HG03520 (cell line): ENCODE measurements around the gene SCCPDH.
"Not testable (repeated sequence)": the region's sequence is repeated elsewhere in the genome, so short reads cannot be mapped to it uniquely, and the experiment has no call there.

Source experiments
- ATAC-seq: cut with Tn5 transposase; IDR thresholded peaks from one replicate; pipeline ENCODE4 v1.9.1; 2021; ENCODE audit warnings: mild to moderate bottlenecking, moderate library complexity; ENCODE audit not compliant: unreplicated experiment

SCCPDH gene, protein sequence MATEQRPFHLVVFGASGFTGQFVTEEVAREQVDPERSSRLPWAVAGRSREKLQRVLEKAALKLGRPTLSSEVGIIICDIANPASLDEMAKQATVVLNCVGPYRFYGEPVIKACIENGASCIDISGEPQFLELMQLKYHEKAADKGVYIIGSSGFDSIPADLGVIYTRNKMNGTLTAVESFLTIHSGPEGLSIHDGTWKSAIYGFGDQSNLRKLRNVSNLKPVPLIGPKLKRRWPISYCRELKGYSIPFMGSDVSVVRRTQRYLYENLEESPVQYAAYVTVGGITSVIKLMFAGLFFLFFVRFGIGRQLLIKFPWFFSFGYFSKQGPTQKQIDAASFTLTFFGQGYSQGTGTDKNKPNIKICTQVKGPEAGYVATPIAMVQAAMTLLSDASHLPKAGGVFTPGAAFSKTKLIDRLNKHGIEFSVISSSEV

GRCh38 chr1:246724016-246724730, at the start of gene SCCPDH:
Gene SCCPDH (plus strand): TSS chr1:246724409. CDS start chr1:246724423, 14 bp downstream.
- peak; percentile 95 for ATAC-seq

- no peak for ATAC-seq
Measured at GRCh38 chr1:246677842-246678241, 46.4 kb upstream of the SCCPDH start.

DNA sequence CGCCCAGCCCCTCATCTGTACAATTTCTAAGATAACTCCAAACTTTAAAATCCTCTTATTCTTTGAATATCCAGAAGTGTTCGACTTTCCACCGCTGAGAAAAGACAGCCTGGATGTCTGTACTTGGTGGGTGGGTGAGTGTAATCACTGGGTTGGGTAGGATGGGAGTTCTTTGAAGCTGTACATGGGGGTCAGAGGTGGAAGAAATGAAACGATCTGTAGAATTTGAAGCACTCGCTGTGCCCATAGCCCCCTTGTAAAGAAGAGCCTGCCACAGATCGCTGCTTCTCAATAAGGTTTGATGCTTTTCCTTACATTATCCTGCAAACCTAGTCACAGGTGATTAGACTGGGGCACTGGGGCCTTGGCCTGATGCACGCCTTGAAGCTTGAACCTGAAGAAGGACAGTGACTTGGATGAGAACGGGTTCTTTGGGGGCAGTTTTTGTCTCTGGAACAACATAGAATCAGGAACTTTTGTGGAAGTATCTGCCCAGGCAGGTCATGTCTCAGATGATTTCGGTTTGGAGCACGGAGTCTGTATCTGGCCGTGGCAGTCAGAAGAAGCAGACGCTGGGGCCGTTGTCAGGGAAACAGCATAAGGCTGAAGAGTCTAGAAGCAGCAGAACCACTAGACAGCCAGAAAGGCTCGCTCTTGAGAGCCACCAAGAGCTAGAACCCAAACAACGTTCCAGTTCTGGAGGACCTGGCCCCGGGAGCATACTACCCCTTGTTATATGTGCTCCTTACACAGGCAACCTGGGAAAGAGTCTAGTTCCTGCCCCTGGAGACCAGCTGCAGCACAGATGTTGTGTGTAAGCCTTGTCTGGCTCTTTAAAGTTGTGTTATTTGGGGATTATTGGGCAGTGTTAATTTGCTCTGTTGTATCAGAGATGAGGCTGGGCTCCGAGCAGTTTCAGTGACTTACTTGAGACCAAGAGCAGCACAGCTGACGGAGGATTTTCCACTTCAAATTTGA, 45.1 kb upstream of the SCCPDH start:
- no peak for ATAC-seq

- ATAC-seq, result no peak
Measured at GRCh38 chr1:246679794-246680177, 44.4 kb upstream of the SCCPDH start.

- no peak for ATAC-seq
Measured at GRCh38 chr1:246680190-246680589, 44.0 kb upstream of the SCCPDH start.

DNA sequence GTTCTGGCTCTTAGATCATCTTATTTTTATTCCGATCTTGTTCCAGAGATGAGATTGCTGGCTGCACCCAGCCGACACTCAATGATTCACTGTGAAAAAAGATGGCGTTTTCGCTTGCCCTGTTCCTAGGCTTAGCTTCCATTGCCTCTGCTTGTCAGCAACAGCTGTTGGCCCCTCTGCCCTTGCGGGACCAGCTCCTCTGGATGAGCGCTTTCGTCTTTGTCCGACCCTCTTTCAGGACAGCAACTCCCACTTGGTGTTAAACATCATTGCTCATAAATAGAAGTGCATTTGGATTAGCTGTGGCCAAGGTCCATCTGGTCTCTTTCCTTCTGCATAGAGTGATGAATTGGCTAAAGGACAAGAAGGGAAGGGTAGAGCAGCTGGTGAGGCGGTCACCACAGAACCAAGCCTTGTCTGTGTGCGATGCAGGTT, 43.5 kb upstream of the SCCPDH start:
- ATAC-seq, result no peak

GRCh38 chr1:246681900-246682895, 42.0 kb upstream of the SCCPDH start:
- no peak for ATAC-seq

DNA sequence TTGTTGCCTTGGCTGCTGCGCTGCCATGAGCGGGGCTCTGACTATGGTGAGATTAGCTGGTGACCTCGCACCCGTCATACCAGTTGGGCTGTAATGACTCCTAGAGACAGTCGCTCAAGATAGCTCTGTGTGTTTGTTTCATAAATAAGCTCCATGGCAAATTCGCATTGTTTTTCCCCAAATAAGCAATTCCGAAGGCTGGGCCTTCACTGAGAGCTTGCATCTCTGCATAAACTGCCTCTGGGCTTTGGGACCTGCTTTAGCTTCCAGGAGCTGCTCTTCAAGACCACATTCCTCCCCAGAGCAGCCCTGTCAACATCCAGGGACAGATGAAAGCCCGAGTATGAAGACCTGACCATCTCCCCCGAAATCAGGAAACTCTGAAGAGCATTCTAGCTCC, 40.7 kb upstream of the SCCPDH start:
- ATAC-seq, result no peak

DNA sequence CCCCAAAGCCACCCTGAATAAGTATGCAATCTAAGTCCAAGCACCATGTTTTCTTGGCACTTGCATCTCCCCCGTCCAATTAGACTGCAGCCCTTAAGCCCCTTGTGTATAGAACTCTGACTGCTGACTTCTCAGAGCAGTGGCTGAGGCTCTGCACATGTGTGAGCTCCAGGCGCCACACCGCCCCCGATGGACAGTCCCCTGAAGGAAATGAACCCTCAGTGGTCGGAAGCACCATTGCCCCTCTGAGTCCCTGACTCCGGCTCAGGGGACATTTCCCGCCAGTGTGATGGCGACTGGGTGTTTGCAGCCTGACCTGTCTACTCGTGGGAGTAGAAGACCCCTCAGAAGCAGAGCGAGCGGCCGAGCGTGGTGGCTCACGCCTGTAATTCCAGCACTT, 37.2 kb upstream of the SCCPDH start:
- no peak for ATAC-seq

DNA sequence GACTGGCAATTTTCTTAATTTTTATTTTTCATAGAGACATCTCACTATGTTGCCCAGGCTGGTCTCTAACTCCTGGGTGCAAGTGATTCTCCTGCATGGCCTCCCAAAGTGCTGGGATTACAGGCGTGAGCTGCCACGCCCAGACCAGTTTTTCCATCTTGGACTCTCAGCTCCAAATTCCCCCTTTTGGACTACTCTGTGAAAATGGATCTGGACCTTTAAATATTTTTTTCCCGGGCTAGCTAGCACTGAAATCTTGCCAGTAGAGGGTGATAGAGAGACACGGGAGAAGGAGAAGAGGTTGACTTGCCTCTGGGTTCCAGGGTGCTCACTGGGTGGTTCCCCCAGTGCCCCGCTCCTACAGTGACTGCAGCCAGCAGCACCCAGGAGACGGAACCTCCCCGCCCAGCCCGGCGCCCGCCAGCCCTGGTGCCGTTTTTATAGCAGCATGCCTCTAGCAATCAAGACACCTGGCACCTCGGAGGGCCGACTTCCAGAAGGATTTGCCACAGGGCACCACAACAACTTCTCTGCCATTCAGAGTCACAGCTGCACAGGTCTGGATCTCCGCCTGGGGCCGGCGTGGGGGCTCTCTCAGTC, 34.7 kb upstream of the SCCPDH start:
- peak; percentile 98 for ATAC-seq

- ATAC-seq, result no peak
Measured at GRCh38 chr1:246690100-246690499, 34.1 kb upstream of the SCCPDH start.

DNA sequence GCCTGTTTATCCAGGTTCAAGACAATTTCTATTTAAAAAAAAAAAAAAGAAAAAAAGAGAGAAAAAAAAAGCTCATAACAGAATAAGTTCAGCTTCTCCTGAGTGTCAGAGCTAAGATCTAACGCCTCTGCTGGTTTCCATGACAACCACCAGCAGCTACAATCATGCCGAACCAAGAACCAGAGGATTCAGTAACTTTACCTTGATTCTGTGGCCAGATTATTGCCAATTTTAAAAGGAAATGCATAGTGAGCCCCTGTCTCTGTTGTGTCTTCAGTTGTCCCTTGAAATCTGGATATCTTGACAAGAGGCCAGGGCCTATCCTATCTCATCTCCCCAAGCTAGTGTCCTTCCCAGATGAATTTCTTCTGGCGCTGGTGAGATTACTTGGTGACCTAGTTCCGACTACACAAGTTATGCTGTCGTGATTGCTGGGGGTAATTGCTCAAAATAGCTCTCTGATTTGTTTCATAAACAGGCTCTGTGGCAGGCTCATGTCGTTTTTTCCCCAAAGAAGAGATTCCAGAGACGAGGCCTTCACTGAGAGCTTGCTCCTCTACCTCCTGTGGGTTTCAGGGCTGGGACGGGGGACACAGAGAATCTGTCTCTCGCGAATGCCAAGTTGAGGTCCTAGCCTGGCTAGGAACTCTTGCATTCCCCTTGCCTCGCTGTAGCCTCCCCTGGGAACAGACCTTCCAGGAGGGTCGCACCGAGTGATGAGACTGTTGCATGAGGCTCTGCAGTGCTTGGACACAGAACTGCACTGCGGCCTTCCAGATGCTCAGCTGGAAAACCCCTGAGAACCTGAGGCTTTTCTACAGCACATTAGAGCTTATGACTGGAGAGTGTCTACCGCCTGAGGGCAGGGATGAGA, 32.4 kb upstream of the SCCPDH start:
- ATAC-seq, result no peak

DNA sequence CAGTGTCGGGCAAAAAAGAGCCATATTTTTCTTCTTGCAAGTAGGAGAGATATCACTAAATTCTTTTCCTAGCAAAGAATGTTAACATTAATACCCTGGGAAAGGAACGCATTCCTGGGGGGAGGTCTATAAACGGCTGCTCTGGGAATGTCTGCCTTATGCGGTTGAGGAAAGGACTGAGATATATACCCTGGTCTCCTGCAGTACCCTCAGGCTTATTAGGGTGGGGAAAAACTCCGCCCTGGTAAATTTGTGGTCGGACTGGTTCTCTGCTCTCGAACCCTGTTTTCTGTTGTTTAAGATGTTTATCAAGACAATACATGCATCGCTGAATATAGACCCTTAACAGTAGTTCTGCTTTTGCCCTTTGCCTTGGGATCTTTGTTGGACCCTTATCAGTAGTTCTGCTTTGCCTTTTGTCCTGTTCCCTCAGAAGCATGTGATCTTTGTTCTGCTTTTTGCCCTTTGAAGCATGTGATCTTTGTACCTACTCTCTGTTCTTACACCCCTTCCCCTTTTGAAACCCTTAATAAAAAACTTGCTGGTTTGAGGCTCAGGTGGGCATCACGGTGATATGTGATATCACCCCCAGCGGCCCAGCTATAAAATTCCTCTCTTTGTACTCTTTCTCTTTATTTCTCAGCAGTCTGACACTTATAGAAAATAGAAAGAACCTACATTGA, 29.9 kb upstream of the SCCPDH start:
- ATAC-seq, result not testable (repeated sequence)

GRCh38 chr1:246695136-246695535, 29.1 kb upstream of the SCCPDH start:
- no peak for ATAC-seq

DNA sequence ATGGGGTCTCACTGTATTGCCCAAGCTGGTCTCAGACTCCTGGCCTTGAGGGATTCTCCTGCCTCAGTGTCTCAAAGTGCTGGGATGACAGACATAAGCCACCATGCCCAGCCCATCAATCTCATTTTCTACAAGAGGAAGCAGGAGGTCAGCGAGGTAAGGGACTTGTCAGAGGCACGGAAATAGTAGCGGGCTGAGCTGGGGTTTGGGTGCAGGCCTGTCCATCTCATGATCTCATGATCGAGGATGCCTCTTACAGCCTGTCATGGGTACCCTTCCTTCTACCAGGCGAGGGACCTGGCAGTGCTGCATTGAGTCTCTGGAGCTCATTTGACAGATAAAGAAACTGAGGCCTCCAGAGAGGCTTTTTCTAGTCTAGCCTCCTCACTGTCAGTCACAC, 28.5 kb upstream of the SCCPDH start:
- ATAC-seq, result no peak

DNA sequence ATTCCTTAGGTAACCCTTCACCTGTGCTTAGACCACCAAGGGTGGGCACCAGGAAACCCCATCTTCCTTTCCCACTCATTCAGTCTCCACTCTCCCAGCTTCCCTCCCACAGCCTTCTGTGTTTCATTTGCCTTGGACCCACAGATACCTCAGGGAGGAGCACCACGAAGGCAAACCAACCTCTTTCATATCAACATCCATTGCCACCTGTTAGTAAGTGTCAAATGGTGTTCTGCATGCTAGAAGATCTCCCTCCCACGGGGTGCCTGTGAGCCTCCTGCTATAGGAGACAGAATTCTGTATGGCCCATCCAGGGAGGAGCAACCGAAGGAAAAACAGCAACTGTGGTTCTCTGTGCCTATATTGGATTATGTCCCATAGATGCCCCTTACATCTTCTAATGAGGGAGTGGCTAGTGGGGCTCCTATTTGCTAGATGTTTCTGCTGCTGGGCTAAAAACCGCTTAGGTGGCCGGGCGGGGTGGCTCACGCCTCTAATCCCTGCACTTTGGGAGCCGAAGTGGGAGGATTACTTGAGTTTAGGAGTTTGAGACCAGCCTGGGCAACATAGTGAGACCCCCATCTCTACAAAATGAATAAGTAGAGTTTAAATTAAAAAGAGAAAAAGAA, 25.6 kb upstream of the SCCPDH start:
- no peak for ATAC-seq

GRCh38 chr1:246699095-246699735, 25.0 kb upstream of the SCCPDH start:
- peak; percentile 94 for ATAC-seq
